HepG2 (cell line): ENCODE results near the gene EFNA4. TPM values are rescaled to one million over a fixed set of nuclear protein-coding genes. Genes with fewer than 3 reads are reported as not detected.

Source experiments
- ESRRA ChIP-seq: sonication (generic); formaldehyde crosslinking; IDR thresholded peaks from 2 replicates; pipeline ENCODE4 v1.5.1; 2020; ENCODE audit warnings: mild to moderate bottlenecking, low read depth, missing genetic modification reagents
- KDM2A ChIP-seq: sonication (generic); formaldehyde crosslinking; IDR thresholded peaks from 2 replicates; pipeline ENCODE4 v1.4.0; 2020; ENCODE audit warnings: low read depth, missing genetic modification reagents, borderline replicate concordance
- NFRKB ChIP-seq: fragments of 450-650 bp; IDR thresholded peaks from 2 replicates; pipeline ENCODE4 v1.6.1; 2017
- SATB2 ChIP-seq: sonication (generic); formaldehyde crosslinking; IDR thresholded peaks from 2 replicates; pipeline ENCODE4 v1.5.0; 2020; ENCODE audit warnings: missing genetic modification reagents
- SKI ChIP-seq: fragments of 450-650 bp; IDR thresholded peaks from one replicate; pipeline ENCODE4 v1.6.1; 2018; ENCODE audit warnings: mild to moderate bottlenecking; ENCODE audit not compliant: partially characterized antibody
- SPEN ChIP-seq: sonication (generic); formaldehyde crosslinking; IDR thresholded peaks from 2 replicates; pipeline ENCODE4 v1.5.1; 2020; ENCODE audit warnings: low read depth, mild to moderate bottlenecking, missing genetic modification reagents
- THRA ChIP-seq: sonication (generic); formaldehyde crosslinking; IDR thresholded peaks from 2 replicates; pipeline ENCODE4 v1.4.0; 2020; ENCODE audit warnings: missing genetic modification reagents, borderline replicate concordance
- ZC3H4 ChIP-seq: sonication (generic); formaldehyde crosslinking; IDR thresholded peaks from 2 replicates; pipeline ENCODE4 v1.4.0; 2020; ENCODE audit warnings: missing genetic modification reagents, borderline replicate concordance
- ZKSCAN1 ChIP-seq: fragments of 150-350 bp; IDR thresholded peaks from 2 replicates; pipeline ENCODE4 v1.6.1; 2014; ENCODE audit warnings: low read length
- ZSCAN25 ChIP-seq: sonication (generic); formaldehyde crosslinking; IDR thresholded peaks from 2 replicates; pipeline ENCODE4 v1.8.0; 2022; ENCODE audit warnings: mild to moderate bottlenecking, missing genetic modification reagents
- ZZZ3 ChIP-seq: sonication (generic); formaldehyde crosslinking; IDR thresholded peaks from 2 replicates; pipeline ENCODE4 v1.4.0; 2020; ENCODE audit warnings: missing genetic modification reagents, mild to moderate bottlenecking, borderline replicate concordance
- polyA plus RNA-seq, 8 experiments: library from polyadenylated mRNA; depleted of rRNA in 3 of 8; stranded (reverse) in 7 of 8; unstranded in 1 of 8; fragments of >200 nt; fragmentation: Illumina TruSeq in 4 of 8; extraction: Trizol in 4 of 8; gene quantifications; 2 replicates each; pipeline versions ENCODE4 v1.2.1 to v1.2.3, GENCODE V29; 2011 to 2016; ENCODE audit warnings: low read depth in 4 of 8, missing spikeins in 1 of 8, mixed read lengths in 1 of 8; ENCODE audit not compliant: insufficient read depth in 1 of 8
- total RNA-seq, 5 experiments: library from RNA; depleted of rRNA; stranded (reverse); fragments of >200 nt; fragmentation: Illumina TruSeq; extraction: Trizol; gene quantifications; 2 replicates each; pipeline ENCODE4 v1.2.3, GENCODE V29; 2016; ENCODE audit warnings: low read depth in 1 of 5
- TF ChIP-seq, protein P1 (sequence below): sonication (generic); formaldehyde crosslinking; IDR thresholded peaks from 2 replicates; pipeline ENCODE4 v1.4.0; 2020; ENCODE audit warnings: missing genetic modification reagents
- TF ChIP-seq, protein P2 (sequence below): sonication (generic); formaldehyde crosslinking; IDR thresholded peaks from 2 replicates; pipeline ENCODE4 v1.9.0; 2021; ENCODE audit warnings: missing genetic modification reagents, mild to moderate bottlenecking, borderline replicate concordance
- TF ChIP-seq, protein P3 (sequence below): sonication (generic); formaldehyde crosslinking; IDR thresholded peaks from 2 replicates; pipeline ENCODE4 v1.4.0; 2020; ENCODE audit warnings: missing genetic modification reagents

EFNA4 gene
- total and polyA plus RNA-seq, 2 of the 13 experiments (the other 11 are each of a cell fraction or from before 2014, with no cell fraction given) = 12.0 to 17.2 TPM

GRCh38 chr1:155084722-155085503 lies 21.4 kb downstream of the EFNA4 start (continued):
- TF ChIP-seq, protein P1, sequence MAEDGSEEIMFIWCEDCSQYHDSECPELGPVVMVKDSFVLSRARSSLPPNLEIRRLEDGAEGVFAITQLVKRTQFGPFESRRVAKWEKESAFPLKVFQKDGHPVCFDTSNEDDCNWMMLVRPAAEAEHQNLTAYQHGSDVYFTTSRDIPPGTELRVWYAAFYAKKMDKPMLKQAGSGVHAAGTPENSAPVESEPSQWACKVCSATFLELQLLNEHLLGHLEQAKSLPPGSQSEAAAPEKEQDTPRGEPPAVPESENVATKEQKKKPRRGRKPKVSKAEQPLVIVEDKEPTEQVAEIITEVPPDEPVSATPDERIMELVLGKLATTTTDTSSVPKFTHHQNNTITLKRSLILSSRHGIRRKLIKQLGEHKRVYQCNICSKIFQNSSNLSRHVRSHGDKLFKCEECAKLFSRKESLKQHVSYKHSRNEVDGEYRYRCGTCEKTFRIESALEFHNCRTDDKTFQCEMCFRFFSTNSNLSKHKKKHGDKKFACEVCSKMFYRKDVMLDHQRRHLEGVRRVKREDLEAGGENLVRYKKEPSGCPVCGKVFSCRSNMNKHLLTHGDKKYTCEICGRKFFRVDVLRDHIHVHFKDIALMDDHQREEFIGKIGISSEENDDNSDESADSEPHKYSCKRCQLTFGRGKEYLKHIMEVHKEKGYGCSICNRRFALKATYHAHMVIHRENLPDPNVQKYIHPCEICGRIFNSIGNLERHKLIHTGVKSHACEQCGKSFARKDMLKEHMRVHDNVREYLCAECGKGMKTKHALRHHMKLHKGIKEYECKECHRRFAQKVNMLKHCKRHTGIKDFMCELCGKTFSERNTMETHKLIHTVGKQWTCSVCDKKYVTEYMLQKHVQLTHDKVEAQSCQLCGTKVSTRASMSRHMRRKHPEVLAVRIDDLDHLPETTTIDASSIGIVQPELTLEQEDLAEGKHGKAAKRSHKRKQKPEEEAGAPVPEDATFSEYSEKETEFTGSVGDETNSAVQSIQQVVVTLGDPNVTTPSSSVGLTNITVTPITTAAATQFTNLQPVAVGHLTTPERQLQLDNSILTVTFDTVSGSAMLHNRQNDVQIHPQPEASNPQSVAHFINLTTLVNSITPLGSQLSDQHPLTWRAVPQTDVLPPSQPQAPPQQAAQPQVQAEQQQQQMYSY (CRISPR knock-in tag) = peak; percentile 82
- TF ChIP-seq THRA (CRISPR knock-in tag) = 0 out of 2 replicates have a peak, but pooled peaks have one; percentile 60
- TF ChIP-seq ESRRA = 0 out of 2 replicates have a peak, but pooled peaks have one; percentile 15
- TF ChIP-seq SATB2 (CRISPR knock-in tag) = 0 out of 2 replicates have a peak, but pooled peaks have one; percentile 44
- no peak for TF ChIP-seq ZZZ3 (CRISPR knock-in tag)
- peak; percentile 12 for TF ChIP-seq SKI
- peak; percentile 42 for TF ChIP-seq SPEN
- TF ChIP-seq, protein P2, sequence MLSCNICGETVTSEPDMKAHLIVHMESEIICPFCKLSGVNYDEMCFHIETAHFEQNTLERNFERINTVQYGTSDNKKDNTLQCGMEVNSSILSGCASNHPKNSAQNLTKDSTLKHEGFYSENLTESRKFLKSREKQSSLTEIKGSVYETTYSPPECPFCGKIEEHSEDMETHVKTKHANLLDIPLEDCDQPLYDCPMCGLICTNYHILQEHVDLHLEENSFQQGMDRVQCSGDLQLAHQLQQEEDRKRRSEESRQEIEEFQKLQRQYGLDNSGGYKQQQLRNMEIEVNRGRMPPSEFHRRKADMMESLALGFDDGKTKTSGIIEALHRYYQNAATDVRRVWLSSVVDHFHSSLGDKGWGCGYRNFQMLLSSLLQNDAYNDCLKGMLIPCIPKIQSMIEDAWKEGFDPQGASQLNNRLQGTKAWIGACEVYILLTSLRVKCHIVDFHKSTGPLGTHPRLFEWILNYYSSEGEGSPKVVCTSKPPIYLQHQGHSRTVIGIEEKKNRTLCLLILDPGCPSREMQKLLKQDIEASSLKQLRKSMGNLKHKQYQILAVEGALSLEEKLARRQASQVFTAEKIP (CRISPR knock-in tag) = no peak
- TF ChIP-seq ZSCAN25 (CRISPR knock-in tag) = peak; percentile 39; the same call in 1 of the 2 replicates
- peak; percentile 95 for TF ChIP-seq KDM2A (CRISPR knock-in tag)
- no peak for TF ChIP-seq ZKSCAN1
- no peak for TF ChIP-seq ZC3H4
- TF ChIP-seq, protein P3, sequence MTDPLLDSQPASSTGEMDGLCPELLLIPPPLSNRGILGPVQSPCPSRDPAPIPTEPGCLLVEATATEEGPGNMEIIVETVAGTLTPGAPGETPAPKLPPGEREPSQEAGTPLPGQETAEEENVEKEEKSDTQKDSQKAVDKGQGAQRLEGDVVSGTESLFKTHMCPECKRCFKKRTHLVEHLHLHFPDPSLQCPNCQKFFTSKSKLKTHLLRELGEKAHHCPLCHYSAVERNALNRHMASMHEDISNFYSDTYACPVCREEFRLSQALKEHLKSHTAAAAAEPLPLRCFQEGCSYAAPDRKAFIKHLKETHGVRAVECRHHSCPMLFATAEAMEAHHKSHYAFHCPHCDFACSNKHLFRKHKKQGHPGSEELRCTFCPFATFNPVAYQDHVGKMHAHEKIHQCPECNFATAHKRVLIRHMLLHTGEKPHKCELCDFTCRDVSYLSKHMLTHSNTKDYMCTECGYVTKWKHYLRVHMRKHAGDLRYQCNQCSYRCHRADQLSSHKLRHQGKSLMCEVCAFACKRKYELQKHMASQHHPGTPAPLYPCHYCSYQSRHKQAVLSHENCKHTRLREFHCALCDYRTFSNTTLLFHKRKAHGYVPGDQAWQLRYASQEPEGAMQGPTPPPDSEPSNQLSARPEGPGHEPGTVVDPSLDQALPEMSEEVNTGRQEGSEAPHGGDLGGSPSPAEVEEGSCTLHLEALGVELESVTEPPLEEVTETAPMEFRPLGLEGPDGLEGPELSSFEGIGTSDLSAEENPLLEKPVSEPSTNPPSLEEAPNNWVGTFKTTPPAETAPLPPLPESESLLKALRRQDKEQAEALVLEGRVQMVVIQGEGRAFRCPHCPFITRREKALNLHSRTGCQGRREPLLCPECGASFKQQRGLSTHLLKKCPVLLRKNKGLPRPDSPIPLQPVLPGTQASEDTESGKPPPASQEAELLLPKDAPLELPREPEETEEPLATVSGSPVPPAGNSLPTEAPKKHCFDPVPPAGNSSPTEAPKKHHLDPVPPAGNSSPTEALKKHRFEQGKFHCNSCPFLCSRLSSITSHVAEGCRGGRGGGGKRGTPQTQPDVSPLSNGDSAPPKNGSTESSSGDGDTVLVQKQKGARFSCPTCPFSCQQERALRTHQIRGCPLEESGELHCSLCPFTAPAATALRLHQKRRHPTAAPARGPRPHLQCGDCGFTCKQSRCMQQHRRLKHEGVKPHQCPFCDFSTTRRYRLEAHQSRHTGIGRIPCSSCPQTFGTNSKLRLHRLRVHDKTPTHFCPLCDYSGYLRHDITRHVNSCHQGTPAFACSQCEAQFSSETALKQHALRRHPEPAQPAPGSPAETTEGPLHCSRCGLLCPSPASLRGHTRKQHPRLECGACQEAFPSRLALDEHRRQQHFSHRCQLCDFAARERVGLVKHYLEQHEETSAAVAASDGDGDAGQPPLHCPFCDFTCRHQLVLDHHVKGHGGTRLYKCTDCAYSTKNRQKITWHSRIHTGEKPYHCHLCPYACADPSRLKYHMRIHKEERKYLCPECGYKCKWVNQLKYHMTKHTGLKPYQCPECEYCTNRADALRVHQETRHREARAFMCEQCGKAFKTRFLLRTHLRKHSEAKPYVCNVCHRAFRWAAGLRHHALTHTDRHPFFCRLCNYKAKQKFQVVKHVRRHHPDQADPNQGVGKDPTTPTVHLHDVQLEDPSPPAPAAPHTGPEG (CRISPR knock-in tag) = peak; percentile 83; the same call in 1 of the 2 replicates
- TF ChIP-seq NFRKB = no peak
